HL-60 (cell line): ENCODE data around the gene CNTNAP2.

Source experiments
- DNase-seq, 2 experiments: peaks; one replicate each; pipeline ENCODE4 v3.0.0-alpha.2; 2010 to 2020; ENCODE audit warnings: low read depth in 1 of 2, low spot score in 1 of 2
- H3K27ac ChIP-seq: fragments of 250-450 bp; sonication (Bioruptor Pico); replicated peaks from 2 replicates; pipeline ENCODE4 v1.5.1; 2020; ENCODE audit warnings: mild to moderate bottlenecking, moderate library complexity
- H3K27me3 ChIP-seq: fragments of 250-450 bp; sonication (Bioruptor Pico); 2 replicates; pipeline ENCODE4 v1.5.1; 2021; ENCODE audit warnings: mild to moderate bottlenecking, moderate library complexity; ENCODE audit not compliant: insufficient read depth, poor library complexity, severe bottlenecking
- H3K4me3 ChIP-seq: replicated peaks from 2 replicates; pipeline ENCODE4 v1.5.1; 2011; ENCODE audit warnings: mild to moderate bottlenecking, control low read depth, low read length; ENCODE audit not compliant: insufficient read depth
- CTCF ChIP-seq: IDR thresholded peaks from one replicate; pipeline ENCODE4 v1.5.1; 2011; ENCODE audit warnings: low read length, control low read depth, inconsistent platforms; ENCODE audit not compliant: insufficient read depth
- GABPA ChIP-seq: IDR thresholded peaks from 2 replicates; pipeline ENCODE4 v1.6.1; 2012; ENCODE audit warnings: low read depth
- POLR2AphosphoS5 ChIP-seq: IDR thresholded peaks from 2 replicates; pipeline ENCODE4 v1.6.1; 2012; ENCODE audit warnings: low read depth
- REST ChIP-seq: IDR thresholded peaks from 2 replicates; pipeline ENCODE4 v1.6.1; 2012; ENCODE audit warnings: low read depth; ENCODE audit not compliant: insufficient replicate concordance
- SPI1 ChIP-seq: IDR thresholded peaks from 2 replicates; pipeline ENCODE4 v1.6.1; 2012; ENCODE audit warnings: low read depth, mild to moderate bottlenecking, borderline replicate concordance

CNTNAP2 gene

GRCh38 chr7:146414373-146414772 lies 297.8 kb downstream of the CNTNAP2 start:
- Histone ChIP-seq H3K4me3 (no peak overlapping the region), H3K27me3 (no peaks in the 10 kb centered on the region), H3K27ac (no peak overlapping the region)
- no peak for DNase-seq
- TF ChIP-seq SPI1: no peak
- TF ChIP-seq GABPA: no peak
- TF ChIP-seq CTCF: no peak

- no peak for DNase-seq
- Histone ChIP-seq H3K4me3 (no peak overlapping the region), H3K27me3 (no peaks in the 10 kb centered on the region), H3K27ac (no peak overlapping the region)
- TF ChIP-seq POLR2AphosphoS5 (no peak), GABPA (no peak), SPI1 (no peak), CTCF (no peak), REST (no peak)
Measured at GRCh38 chr7:146414937-146415336, 298.3 kb downstream of the CNTNAP2 start.

- no peak for DNase-seq
- H3K4me3 ChIP-seq: no peak overlapping the region
- no peak overlapping the region for H3K27ac ChIP-seq
- no peak for TF ChIP-seq CTCF
- no peak for TF ChIP-seq GABPA
- no peak for TF ChIP-seq SPI1
- no peak for TF ChIP-seq REST
- TF ChIP-seq POLR2AphosphoS5: no peak
- no peaks in the 10 kb centered on the region for H3K27me3 ChIP-seq
Measured at GRCh38 chr7:146417176-146417575, 300.6 kb downstream of the CNTNAP2 start.

GRCh38 chr7:146423446-146423845 lies 306.8 kb downstream of the CNTNAP2 start:
- H3K4me3 ChIP-seq: no peak overlapping the region
- no peak for TF ChIP-seq REST
- no peak for TF ChIP-seq CTCF
- TF ChIP-seq POLR2AphosphoS5: no peak
- no peak for TF ChIP-seq GABPA
- no peak for TF ChIP-seq SPI1
- DNase-seq: no peak
- no peak overlapping the region for H3K27ac ChIP-seq
- no peaks in the 10 kb centered on the region for H3K27me3 ChIP-seq
